GM21619 (cell line): ENCODE results near the gene PRKCQ.
A peak's percentile ranks its signal among the peaks of the same experiment; 100 is the strongest.

Source experiments
- ATAC-seq: cut with Tn5 transposase; IDR thresholded peaks from one replicate; pipeline ENCODE4 v1.9.1; 2021; ENCODE audit not compliant: unreplicated experiment

Gene PRKCQ

DNA sequence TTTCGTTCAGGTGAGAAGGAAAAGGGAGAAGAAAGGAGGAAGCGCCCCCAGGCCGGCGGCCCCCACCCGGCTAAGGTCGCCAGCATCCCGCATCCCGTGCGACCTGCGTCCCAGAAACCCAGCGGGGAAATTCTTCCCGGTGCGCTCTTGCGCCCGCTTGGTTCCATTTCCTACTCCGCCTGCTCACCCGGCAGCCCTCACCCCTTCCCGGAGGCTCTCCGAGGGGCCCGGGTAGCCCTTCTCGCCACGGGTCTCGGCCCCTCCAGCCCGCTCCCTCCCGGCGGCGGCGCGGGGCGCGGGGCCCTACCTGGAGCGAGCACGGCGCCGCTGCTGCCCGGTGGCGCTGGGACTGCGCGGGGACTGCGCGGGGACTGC lies at the start of gene PRKCQ:
Gene PRKCQ, minus strand, starts transcription at position 373 of the 375 bp plus-strand sequence. CDS start 65,141 bp downstream, outside the sequence.
- ATAC-seq: peak; percentile 23

DNA sequence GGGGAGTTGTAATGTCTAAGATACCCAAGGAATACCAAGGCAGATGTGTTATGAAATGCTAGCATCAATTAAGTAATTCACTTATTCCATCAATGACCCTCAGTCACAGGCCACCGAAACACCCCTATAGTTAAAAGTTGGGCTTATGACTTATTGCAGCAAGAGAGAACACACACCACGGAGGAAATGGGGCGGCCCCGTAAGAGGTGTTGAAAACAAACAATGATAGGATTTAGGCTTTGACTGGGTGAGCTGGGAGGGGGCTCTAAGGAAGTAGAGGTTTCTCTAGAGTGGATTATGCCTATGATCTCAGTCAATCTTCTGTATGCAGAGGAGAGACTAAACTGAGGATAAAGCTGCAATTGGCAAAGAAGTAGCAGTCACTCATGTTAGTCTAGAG lies 45.4 kb upstream of the PRKCQ start:
- no peak for ATAC-seq

DNA sequence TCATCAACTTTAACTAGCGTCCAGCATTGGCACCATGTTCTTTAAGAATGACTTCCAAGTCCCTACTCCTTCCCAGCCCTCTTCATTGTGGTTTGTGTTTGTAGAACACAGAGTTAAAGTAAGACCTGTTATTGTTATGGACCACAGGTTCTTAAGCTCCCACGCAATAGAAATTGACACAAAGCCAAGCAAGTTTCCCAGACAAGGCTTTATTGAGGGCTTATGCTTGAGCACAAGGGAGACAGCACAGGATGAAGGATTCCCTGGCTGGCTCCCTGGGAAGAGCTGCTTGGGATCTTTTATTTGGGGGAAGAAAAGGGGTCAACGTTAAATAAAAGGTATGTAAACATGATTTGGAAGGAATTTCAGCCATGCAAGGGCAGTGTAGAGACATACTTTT lies 44.3 kb upstream of the PRKCQ start:
- ATAC-seq: no peak

DNA sequence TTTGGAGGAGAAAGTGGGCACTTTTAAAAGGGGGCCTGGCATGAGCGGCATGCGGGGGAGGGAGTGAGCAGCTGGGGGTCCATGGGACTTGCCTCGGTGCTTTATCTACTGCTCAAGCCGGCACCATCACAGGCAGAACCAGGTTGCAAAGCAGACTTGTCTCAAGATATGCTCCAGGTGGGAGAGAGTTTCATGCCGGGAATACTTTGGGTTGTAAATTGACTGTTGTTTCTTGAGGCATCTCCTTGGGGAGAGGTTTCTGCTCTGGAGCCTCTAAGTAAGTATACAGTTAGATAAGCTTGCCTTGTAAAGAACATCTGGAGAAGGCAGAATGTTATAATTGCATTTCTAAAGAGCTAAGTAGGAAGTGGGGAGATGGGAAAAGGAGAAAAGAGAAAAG lies 42.8 kb upstream of the PRKCQ start:
- ATAC-seq: no peak

DNA sequence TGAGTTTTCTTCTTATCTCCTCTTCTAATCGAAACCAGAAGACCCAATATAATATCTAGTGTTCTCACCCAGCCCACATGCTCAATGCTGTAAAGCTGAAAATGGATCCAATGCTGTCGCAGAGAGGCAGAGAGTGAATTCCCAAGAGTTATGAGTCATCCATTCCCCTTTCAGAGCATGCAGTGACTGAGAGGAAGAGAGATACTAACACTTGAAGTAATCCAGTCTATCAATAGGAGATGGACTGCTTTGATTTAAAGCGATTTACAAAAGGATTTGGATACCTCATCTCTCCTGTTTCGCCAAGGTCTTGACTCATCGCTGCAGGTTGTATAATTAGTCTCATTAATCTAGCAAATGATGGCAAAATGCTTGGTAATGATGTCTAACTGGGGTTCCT lies 41.5 kb upstream of the PRKCQ start:
- no peak for ATAC-seq

DNA sequence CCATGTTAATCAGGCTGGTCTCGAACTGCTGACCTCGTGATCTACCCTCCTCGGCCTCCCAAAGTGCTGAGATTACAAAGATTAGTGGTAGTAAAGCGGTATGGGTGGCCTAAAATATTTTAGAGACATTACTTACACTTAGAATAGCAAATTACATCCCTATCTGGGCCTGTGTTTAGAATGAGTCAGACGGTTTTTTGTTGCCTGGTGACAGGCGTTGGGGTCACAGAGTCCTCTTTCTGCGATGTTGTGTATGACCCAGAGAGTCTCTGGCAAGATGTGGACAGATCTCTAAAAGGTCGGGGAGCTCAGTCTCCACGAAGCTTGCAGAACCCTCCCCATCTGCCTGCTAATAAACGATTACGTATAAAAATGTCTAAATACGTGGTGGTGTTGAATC lies 39.6 kb upstream of the PRKCQ start:
- no peak for ATAC-seq

DNA sequence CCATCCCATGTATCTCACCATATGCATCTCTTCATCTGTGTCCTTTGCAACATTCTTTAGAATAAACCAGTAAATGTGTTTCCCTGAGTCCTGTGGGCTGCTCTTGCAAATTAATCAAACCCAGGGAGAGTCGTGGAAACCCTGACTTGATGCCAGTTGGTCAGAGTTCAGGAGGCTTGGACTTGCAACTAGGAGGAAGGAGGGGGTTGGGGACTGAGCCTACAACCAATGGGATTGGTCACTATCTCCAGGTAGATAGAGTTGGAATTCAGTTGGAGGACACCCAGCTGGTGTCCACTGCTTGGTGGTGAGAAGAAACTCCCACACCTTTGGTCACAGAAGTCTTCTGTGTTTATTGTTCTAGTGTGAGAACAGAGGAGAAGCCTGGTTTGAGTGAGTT lies 38.3 kb upstream of the PRKCQ start:
- ATAC-seq: no peak

DNA sequence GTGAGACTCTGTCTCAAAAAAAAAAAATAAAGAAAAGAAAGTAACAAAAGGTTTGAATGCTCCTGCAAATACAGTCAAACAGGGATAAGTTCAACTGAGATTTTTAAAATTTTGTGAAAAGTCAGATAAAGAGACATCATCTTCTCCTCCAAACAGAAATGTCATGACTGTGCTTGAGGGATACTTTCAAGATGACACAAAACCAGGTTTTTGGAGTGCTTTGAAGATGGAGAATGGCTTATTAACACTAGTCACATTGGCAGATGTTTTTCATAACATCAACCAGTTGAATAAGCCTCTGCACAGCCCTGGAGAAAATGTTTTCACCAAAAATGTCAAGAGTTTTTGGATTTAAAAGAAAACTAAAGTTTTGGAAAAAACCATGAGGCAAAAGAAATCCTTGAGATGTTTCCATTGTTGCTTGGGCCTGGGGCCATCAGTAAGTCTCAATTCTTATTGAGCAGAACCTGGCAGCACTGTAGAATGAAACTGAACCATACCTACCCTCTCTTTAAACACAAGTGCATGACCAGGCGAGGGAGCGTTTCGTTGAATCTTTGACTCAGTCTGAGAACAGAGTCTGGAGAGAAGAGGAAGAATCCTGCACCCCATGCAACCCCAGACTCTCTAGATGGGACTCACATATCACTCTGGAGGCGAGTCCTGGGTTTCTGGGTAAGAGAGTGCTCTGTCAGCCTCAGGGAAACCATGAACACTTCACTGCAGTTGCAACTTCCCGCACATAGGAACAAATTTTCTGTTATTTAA lies 37.4 kb upstream of the PRKCQ start:
- ATAC-seq: no peak

DNA sequence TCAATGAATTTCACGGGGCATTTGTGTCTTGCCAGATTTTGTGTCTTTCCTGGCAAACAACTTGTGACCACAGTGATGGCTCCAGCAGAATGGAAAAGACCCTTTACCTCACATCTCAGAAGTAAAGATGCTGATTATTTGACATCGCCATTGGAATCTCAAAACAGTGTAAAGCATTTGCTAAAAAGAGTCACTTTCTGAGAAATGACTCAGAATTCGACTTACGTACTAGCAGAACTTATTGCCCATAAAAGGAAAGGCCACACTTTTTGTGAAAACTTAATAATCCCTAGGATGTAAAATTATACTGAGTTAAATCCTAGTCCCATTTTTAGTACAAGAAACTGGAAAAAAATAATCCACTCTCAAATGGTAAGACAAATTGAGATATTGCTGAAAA lies 35.9 kb upstream of the PRKCQ start:
- no peak for ATAC-seq

DNA sequence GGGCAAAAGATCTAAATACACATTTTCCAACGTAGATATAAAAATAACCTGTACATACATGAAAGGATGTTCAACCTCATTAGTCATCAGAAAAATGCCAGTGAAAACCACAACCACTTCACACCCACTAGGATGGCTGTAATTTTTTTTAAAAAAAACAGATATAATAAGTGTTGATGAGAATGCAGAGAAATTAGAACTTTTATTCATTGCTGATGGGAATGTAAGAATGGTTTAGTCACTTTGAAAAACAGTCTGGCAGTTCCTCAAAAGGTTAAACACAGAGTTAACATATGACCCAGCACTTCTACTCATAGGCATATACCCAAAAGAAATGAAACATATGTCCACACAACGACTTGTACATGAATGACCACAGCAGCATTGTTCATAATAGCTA lies 32.3 kb upstream of the PRKCQ start:
- no peak for ATAC-seq

DNA sequence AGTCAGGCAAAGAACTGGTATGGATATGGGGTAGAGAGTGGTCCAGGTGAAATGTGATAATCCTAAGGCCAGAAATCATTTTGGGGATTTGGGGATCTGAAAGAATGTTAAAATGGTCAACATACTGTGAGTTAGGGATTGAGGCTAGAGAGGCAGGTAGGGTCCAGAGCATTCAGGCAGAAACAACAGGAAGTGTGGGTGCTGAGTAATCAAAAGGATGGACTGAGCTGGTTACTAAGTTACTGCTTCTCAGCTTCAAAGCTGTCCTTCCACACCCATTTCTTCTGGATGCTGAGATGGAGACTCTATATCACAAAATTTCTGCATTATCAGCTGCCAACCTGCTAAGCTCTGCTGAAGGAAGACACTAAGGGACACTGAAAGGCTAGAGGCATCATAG lies 30.6 kb upstream of the PRKCQ start:
- ATAC-seq: no peak

DNA sequence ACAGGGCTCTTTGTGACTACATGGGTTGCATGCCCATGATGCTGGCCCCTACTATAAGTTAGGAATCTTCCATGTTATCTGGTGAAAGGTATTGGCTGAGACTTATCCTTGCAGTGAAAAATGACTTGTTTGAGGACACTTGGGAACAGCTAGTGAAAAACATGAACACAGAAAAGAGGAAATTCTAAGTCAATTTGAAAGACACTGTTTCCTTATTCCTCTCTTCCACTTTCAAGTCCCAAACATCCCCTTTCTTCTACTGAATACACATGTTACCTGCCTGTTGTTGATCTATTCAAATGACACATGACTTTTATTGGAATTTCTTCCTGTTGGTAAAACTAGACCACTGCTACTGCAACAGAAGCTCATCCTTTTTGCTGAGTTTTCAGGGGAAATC lies 29.5 kb upstream of the PRKCQ start:
- no peak for ATAC-seq

DNA sequence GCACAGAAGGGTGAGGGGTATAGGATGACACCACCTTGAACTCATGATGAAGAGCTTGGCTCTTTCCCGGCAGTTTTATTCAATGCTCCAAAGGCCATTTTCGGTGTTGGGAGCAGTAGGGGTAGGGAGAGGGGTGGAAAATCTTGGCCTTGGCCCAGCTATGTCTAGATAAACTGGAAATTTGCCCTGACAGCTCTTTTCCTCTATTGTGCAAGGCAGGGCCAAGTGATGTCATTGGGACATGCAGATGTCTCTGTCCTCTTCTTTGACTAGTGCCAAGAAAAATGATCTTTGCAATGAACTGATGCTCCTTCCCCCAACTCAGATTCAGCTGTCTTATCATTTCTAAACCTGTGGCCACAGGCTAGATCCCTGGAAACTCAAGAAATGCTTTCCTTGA lies 27.7 kb upstream of the PRKCQ start:
- ATAC-seq: no peak

DNA sequence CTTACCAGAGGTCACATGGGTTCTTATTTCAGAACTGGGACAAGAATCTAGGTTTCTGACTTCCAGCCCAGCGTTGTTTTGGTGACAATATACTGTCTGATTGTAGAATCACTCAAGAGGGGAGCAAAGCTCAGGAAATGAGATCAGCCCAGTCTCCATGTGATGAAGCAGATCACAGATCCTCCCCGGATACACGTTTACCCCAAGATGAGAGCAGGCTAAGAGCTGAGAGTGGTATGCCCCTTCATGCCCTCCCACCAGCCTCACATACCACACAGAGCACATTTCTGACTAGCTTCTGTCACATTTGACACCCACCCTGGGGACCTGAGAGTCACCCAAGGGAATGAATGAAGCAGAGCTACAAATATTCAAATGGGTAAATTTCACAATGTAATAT lies 27.1 kb upstream of the PRKCQ start:
- ATAC-seq: no peak

DNA sequence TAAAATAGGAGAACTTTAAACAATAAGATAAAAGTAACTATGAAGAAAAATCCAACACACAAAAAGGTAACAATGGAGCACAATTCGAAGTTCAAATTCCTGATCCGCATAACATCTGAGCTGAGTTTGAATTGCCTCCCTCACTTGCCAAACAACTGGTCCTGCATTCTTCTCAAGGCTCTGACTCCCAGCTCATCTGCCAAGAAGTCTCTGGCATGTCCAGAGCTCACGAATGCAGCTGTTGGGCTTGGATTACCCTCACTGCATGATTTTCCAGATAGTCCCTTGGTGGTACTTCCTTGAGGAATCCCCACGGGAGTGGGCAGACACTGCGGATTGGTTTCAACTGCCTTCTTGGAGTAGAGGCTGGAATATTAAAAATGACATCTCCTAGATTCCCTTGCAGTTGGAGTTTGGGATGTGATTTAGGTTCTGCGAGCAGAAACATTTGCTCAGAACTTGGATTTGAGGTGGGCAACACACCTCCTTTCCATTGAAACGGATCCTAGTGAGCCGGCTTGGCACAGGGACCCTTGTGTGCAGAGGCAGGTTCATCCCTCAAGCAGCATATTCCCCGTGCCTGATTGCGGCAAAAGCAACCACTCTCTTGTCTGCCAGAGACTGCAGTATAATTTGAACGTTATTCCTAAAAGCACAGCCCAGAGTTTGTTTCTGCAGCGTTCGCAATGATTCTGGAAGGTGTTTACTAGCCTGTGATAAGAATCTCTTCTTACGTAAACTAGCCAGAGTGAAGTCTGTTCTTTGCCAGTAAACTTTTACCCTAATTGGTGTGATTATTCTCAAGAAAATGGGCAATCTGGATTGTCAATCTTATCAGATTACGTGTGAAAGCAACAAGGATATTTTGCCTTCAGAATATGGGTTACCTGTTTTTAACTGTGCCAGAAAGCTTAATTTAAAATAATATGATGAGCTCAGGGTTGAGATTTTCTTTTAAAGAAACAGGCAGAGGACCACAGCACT lies 23.4 kb upstream of the PRKCQ start:
- ATAC-seq: no peak

DNA sequence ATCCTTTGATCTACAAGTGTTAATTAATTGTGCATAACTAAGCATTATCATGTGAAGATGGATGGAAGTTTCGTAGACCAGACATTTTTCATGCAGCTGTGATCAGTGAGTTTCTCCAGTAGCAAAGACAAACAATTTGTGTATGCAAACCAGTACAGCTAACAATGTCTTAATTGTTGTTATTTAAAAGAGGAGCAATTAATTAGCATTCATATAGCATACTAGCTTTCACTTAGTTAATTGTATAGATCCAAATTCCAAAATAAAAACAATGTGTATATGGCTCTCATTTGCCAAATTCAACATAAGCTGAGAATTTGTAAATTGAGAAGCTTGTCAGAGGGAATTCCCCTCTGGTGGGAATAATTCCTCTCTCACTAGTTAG lies 22.6 kb upstream of the PRKCQ start:
- no peak for ATAC-seq

DNA sequence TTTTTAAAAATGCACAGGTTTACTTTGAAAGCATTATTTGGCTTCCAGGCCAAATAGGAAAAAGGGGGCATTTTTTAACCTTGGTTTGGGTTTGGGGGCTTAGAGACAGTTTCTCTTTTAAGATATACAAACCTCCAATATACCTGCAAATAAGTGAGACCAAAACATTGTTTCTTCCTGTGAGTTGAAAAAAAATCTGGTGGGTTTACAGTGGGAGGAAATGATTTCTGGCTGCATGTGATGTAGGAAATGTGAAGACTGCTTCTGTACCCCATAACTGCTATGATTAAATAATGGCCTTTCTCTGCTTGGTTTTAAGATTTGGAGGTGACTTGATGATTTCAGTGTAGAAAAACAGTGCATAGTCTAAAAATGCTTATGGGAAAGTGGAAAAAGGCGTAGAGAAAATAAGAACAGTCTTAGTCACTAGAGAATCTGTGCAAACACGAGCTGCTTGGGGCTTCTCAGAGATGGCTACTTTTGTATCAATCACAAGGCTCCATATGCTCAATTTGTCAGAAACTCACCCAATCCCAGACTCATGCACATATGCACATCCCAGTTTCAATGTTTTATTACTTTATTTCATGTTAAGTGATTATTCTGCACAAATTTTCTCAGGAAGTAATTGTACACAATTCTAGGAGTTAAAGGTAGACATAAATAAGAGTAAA lies 22.1 kb upstream of the PRKCQ start:
- no peak for ATAC-seq

DNA sequence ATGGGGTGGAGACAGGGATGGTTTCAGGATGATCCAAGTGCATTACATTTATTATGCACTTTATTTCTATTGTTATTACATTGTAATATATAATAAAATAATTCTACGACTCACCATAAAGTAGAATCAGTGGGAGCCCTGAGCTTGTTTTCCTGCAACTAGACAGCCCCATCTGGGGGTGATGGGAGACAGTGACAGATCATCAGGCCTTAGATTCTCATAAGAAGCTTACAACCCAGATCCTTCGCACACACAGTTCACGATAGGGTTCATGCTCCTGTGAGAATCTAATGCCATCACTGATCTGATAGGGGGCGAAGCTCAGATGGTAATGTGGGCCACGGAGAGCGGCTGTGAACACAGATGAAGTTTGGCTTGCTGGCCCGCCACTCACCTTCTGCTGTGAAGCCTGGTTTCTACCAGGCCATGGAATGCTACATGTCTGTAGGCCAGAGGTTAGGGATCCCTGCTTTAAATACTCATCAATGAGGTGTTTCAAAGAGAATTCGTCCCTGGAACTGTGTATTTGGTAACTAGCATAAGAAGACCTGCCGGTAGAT lies 21.2 kb upstream of the PRKCQ start:
- ATAC-seq: no peak

DNA sequence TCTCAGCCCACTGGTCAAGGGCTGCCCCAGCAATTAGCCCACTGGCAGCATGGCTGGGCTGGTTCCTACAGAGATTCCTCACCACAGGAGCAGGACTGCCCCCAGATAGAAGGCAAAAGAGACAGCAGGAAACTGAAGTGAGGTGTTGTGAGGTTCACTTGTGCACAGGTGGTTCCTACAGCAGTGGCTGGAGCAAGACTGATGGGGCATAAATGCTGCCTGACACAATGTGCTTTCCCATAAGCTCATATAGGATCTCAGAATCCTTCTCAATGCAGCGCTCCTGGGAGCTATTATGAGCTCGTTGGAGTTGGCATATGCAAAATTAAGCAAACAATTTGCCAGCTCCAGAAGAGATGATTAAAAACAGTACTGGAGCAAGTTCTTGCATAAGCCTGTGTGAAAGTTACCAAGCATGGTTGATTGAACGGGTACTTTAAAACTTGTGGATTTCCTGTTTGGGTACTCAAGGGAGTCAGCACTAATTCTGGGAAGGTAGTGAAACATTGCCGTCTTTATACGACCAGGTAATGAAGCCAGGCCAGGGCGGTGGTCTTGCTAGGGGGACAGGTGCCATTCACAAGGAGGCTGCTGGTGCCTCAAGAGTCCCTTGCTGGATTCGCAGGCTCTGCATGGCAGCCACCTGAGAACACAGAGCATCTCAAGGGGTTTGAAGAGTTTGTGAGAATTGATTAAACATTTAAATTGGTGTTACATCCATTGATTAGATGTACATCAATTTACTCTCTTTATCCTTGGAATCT lies 20.3 kb upstream of the PRKCQ start:
- ATAC-seq: no peak

DNA sequence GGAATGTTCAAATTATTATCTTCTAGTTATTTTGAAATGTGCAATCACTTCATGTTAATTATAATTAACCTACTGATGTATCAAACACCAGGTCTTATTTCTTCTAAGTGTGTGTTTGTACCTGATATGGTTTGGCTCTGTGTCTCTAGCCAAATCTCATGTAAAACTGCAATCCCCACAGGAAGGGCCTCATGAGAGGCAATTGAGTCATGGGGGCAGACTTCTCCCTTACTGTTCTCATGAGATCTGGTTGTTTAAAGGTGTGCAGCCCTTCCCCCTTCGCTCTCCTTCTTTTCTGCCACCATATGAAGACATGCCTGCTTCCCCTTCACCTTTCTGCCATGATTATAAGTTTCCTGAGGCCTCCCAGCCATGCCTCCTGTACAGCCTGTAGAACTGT lies 18.6 kb upstream of the PRKCQ start:
- ATAC-seq: no peak

DNA sequence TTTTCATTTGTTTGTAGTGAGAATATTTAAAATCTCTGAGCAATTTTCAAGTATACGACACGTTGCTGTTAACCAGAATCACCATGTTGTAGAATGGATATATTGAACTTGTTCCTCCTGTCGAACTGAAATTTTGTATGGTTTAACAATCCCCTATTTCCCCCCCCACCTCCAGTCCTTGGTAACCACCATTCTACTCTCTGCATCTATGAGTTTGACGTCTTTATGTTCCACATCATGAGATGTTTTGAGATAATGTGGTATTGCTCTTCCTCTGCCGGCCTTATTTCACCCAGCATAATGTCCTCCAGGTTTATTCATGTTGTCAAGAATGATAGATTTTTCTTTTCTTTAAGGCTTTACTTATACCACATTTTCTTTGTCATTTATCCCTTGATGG lies 17.4 kb upstream of the PRKCQ start:
- ATAC-seq: no peak
